ENCODE data around the gene CFAP410.

CFAP410 gene

GRCh38 chr21:44354775-44355771, 15.9 kb upstream of the CFAP410 start:
- H3K9ac ChIP-seq (ENCODE audit: low read depth, low read length) = no peak overlapping the region
- no peak overlapping the region for H3K27ac ChIP-seq (ENCODE audit: low read length)
- H3K4me1 ChIP-seq (ENCODE audit: insufficient read depth, low read length) = no peaks in the 10 kb centered on the region
- H3K4me3 ChIP-seq (ENCODE audit: low read length) = no peak overlapping the region
- H3K9me3 ChIP-seq (ENCODE audit: insufficient read depth, low read depth, low read length) = no peaks in the 10 kb centered on the region
- no peaks in the 10 kb centered on the region for H3K27me3 ChIP-seq (ENCODE audit: insufficient read depth, low read length)
- no peaks in the 10 kb centered on the region for H3K36me3 ChIP-seq (ENCODE audit: insufficient read depth, low read depth, low read length)

GRCh38 chr21:44354001-44354405, 14.8 kb upstream of the CFAP410 start:
- H3K27ac ChIP-seq (ENCODE audit: low read length) = no peak overlapping the region
- H3K27me3 ChIP-seq (ENCODE audit: insufficient read depth, low read length) = no peaks in the 10 kb centered on the region
- H3K9me3 ChIP-seq (ENCODE audit: insufficient read depth, low read depth, low read length) = no peaks in the 10 kb centered on the region
- no peak overlapping the region for H3K4me3 ChIP-seq (ENCODE audit: low read length)
- H3K36me3 ChIP-seq (ENCODE audit: insufficient read depth, low read depth, low read length) = no peaks in the 10 kb centered on the region
- H3K9ac ChIP-seq (ENCODE audit: low read depth, low read length) = no peak overlapping the region
- no peaks in the 10 kb centered on the region for H3K4me1 ChIP-seq (ENCODE audit: insufficient read depth, low read length)

- Histone ChIP-seq H3K4me3 (ENCODE audit: low read length) (no peak within 1 kb of the TSS), H3K36me3 (ENCODE audit: insufficient read depth, low read depth, low read length) (no peaks in the 10 kb centered on the region), H3K27me3 (ENCODE audit: insufficient read depth, low read length) (no peaks in the 10 kb centered on the region), H3K9ac (ENCODE audit: low read depth, low read length) (no peak within 1 kb of the TSS), H3K9me3 (ENCODE audit: insufficient read depth, low read depth, low read length) (no peaks in the 10 kb centered on the region), H3K4me1 (ENCODE audit: insufficient read depth, low read length) (no peaks in the 10 kb centered on the region), H3K27ac (ENCODE audit: low read length) (no peak within 1 kb of the TSS)
Observed at GRCh38 chr21:44353191-44353970, 14.2 kb upstream of the CFAP410 start, which contains the start of gene TRPM2. Gene TRPM2 (plus strand): TSS chr21:44353621. CDS start chr21:44353701, 80 bp downstream.

GRCh38 chr21:44352253-44352860, 13.2 kb upstream of the CFAP410 start:
- H3K27me3 ChIP-seq (ENCODE audit: insufficient read depth, low read length) = no peaks in the 10 kb centered on the region
- H3K4me1 ChIP-seq (ENCODE audit: insufficient read depth, low read length) = no peaks in the 10 kb centered on the region

GRCh38 chr21:44351535-44352252, 12.5 kb upstream of the CFAP410 start:
- no peak overlapping the region for H3K9ac ChIP-seq (ENCODE audit: low read depth, low read length)
- no peaks in the 10 kb centered on the region for H3K36me3 ChIP-seq (ENCODE audit: insufficient read depth, low read depth, low read length)
- no peaks in the 10 kb centered on the region for H3K27me3 ChIP-seq (ENCODE audit: insufficient read depth, low read length)
- no peaks in the 10 kb centered on the region for H3K4me1 ChIP-seq (ENCODE audit: insufficient read depth, low read length)
- H3K9me3 ChIP-seq (ENCODE audit: insufficient read depth, low read depth, low read length) = no peaks in the 10 kb centered on the region
- no peak overlapping the region for H3K4me3 ChIP-seq (ENCODE audit: low read length)
- no peak overlapping the region for H3K27ac ChIP-seq (ENCODE audit: low read length)

More at GRCh38 chr21:44352253-44352860, 13.2 kb upstream of the CFAP410 start:
- Histone ChIP-seq H3K27ac (ENCODE audit: low read length) (no peak overlapping the region), H3K4me3 (ENCODE audit: low read length) (no peak overlapping the region), H3K9ac (ENCODE audit: low read depth, low read length) (no peak overlapping the region), H3K9me3 (ENCODE audit: insufficient read depth, low read depth, low read length) (no peaks in the 10 kb centered on the region), H3K36me3 (ENCODE audit: insufficient read depth, low read depth, low read length) (no peaks in the 10 kb centered on the region)

GRCh38 chr21:44350773-44351481, 11.7 kb upstream of the CFAP410 start:
- H3K4me3 ChIP-seq (ENCODE audit: low read length) = no peak overlapping the region
- H3K9me3 ChIP-seq (ENCODE audit: insufficient read depth, low read depth, low read length) = no peaks in the 10 kb centered on the region
- no peak overlapping the region for H3K27ac ChIP-seq (ENCODE audit: low read length)
- no peaks in the 10 kb centered on the region for H3K4me1 ChIP-seq (ENCODE audit: insufficient read depth, low read length)
- no peaks in the 10 kb centered on the region for H3K27me3 ChIP-seq (ENCODE audit: insufficient read depth, low read length)
- H3K36me3 ChIP-seq (ENCODE audit: insufficient read depth, low read depth, low read length) = no peaks in the 10 kb centered on the region
- H3K9ac ChIP-seq (ENCODE audit: low read depth, low read length) = no peak overlapping the region

- no peaks in the 10 kb centered on the region for H3K27me3 ChIP-seq (ENCODE audit: insufficient read depth, low read length)
- H3K9me3 ChIP-seq (ENCODE audit: insufficient read depth, low read depth, low read length) = no peaks in the 10 kb centered on the region
- H3K36me3 ChIP-seq (ENCODE audit: insufficient read depth, low read depth, low read length) = no peaks in the 10 kb centered on the region
- no peaks in the 10 kb centered on the region for H3K4me1 ChIP-seq (ENCODE audit: insufficient read depth, low read length)
- H3K4me3 ChIP-seq (ENCODE audit: low read length) = no peak overlapping the region
- no peak overlapping the region for H3K27ac ChIP-seq (ENCODE audit: low read length)
- no peak overlapping the region for H3K9ac ChIP-seq (ENCODE audit: low read depth, low read length)
Observed at GRCh38 chr21:44349847-44350772, 10.9 kb upstream of the CFAP410 start.

- no peaks in the 10 kb centered on the region for H3K4me1 ChIP-seq (ENCODE audit: insufficient read depth, low read length)
- no peaks in the 10 kb centered on the region for H3K9me3 ChIP-seq (ENCODE audit: insufficient read depth, low read depth, low read length)
- no peak overlapping the region for H3K9ac ChIP-seq (ENCODE audit: low read depth, low read length)
- H3K36me3 ChIP-seq (ENCODE audit: insufficient read depth, low read depth, low read length) = no peaks in the 10 kb centered on the region
- no peak overlapping the region for H3K4me3 ChIP-seq (ENCODE audit: low read length)
- no peak overlapping the region for H3K27ac ChIP-seq (ENCODE audit: low read length)
- H3K27me3 ChIP-seq (ENCODE audit: insufficient read depth, low read length) = no peaks in the 10 kb centered on the region
Observed at GRCh38 chr21:44349416-44349846, 10.2 kb upstream of the CFAP410 start.

- Histone ChIP-seq H3K4me1 (ENCODE audit: insufficient read depth, low read length) (no peaks in the 10 kb centered on the region), H3K9me3 (ENCODE audit: insufficient read depth, low read depth, low read length) (no peaks in the 10 kb centered on the region), H3K27ac (ENCODE audit: low read length) (no peak overlapping the region), H3K9ac (ENCODE audit: low read depth, low read length) (no peak overlapping the region), H3K36me3 (ENCODE audit: insufficient read depth, low read depth, low read length) (no peaks in the 10 kb centered on the region), H3K27me3 (ENCODE audit: insufficient read depth, low read length) (no peaks in the 10 kb centered on the region), H3K4me3 (ENCODE audit: low read length) (no peak overlapping the region)
Observed at GRCh38 chr21:44348861-44349260, 9.7 kb upstream of the CFAP410 start.

GRCh38 chr21:44347911-44348451, 8.8 kb upstream of the CFAP410 start:
- Histone ChIP-seq H3K9me3 (ENCODE audit: insufficient read depth, low read depth, low read length) (no peaks in the 10 kb centered on the region), H3K4me1 (ENCODE audit: insufficient read depth, low read length) (no peaks in the 10 kb centered on the region), H3K27ac (ENCODE audit: low read length) (no peak overlapping the region), H3K36me3 (ENCODE audit: insufficient read depth, low read depth, low read length) (no peaks in the 10 kb centered on the region), H3K27me3 (ENCODE audit: insufficient read depth, low read length) (no peaks in the 10 kb centered on the region), H3K4me3 (ENCODE audit: low read length) (no peak overlapping the region), H3K9ac (ENCODE audit: low read depth, low read length) (no peak overlapping the region)

Measured in iPS-20b (cell line).